ENCODE measurements around the gene TBCD.

The TBCD gene

DNA sequence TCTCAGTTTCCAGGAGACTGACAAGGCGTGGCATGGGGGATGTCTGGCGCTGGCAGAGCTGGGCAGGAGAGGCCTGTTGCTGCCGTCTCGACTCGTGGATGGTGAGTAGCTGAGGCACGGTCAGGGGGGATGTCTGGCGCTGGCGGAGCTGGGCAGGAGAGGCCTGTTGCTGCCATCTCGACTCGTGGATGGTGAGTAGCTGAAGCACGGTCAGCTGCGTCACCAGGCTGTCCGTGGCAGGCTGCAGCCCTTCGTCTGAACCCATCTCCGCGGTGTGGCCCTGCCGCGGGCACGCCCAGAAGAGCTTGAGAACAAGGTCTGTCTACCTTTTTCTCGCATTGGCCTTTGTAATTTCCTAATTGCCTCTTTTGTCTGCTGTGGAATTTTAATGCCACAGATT, 63.0 kb downstream of the TBCD start:
- no peak for FAIRE-seq
- TF ChIP-seq, protein P1, sequence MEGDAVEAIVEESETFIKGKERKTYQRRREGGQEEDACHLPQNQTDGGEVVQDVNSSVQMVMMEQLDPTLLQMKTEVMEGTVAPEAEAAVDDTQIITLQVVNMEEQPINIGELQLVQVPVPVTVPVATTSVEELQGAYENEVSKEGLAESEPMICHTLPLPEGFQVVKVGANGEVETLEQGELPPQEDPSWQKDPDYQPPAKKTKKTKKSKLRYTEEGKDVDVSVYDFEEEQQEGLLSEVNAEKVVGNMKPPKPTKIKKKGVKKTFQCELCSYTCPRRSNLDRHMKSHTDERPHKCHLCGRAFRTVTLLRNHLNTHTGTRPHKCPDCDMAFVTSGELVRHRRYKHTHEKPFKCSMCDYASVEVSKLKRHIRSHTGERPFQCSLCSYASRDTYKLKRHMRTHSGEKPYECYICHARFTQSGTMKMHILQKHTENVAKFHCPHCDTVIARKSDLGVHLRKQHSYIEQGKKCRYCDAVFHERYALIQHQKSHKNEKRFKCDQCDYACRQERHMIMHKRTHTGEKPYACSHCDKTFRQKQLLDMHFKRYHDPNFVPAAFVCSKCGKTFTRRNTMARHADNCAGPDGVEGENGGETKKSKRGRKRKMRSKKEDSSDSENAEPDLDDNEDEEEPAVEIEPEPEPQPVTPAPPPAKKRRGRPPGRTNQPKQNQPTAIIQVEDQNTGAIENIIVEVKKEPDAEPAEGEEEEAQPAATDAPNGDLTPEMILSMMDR (IDR thresholded peaks at IDR 0.05; ENCODE audit: insufficient read depth, missing control alignments), result no peak
- DNase-seq (ENCODE audit: insufficient read length, low spot score), result no peak

DNA sequence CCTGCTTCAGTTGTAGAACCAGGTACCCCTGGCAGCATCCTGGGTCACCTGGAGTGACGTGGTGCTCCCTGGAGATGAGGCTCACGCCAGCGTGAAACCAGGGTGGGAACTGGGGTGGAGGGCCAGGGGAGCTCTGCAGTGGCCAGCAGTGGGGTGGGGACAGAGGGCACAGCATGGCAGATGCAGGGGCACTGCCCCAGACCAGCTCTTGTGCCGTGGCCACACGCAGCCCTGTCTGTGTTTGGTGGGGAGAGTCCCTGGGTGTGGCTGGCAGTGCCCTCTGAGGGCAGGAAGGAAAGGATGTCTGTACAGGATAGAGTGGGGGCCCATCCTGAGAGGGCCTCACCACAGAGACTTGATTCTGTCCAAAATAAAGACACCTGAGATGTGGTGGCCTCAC, 63.5 kb downstream of the TBCD start:
- TF ChIP-seq, protein P1 (IDR thresholded peaks at IDR 0.05; ENCODE audit: insufficient read depth, missing control alignments), result no peak
- no peak for FAIRE-seq
- no peak for DNase-seq (ENCODE audit: insufficient read length, low spot score)

DNA sequence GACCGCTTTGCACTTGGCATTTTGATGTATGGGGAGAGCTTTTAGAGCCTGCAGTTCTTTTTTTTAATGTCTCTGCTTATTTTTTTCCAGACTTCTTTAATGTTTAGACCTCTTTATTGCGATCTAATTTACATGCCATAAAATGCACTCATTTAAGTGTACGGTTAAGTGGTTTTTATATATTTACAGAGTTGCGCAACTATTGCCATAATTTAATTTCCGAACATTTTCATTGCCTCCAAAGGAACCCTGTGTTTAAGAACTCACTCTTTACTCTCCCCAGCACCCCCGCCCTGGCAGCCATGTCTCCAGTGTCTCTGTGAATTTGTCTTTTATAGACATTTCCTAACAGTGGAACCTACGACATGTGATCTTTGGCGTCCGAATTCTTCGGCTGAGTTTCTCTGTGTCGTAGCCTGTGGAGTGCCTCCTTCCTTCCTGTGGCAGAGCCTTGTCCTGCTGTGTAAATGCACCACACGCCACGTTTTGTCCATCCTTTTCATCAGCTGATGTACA, 64.0 kb downstream of the TBCD start:
- DNase-seq (ENCODE audit: insufficient read length, low spot score), result no peak
- FAIRE-seq, result no peak
- TF ChIP-seq, protein P1 (IDR thresholded peaks at IDR 0.05; ENCODE audit: insufficient read depth, missing control alignments), result no peak

DNA sequence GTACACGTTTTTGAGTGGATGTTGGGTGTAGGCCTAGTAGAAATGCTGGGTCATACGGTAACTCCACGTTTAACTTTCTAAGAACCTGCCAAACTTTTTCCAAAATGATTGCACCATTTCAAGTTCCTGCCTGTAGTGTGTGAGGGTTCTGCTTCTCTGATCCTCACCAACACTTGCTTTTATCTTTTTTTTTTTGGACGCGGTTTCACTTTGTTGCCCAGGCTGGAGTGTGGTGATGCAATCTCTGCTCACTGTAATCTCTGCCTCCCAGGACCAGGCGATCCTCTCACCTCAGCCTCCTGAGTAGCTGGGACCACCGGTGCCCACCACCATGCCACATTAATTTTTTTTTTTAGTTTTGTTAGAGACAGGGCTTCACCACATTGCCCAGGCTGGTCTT, 64.5 kb downstream of the TBCD start:
- TF ChIP-seq, protein P1 (IDR thresholded peaks at IDR 0.05; ENCODE audit: insufficient read depth, missing control alignments), result no peak
- FAIRE-seq (no peak), DNase-seq (ENCODE audit: insufficient read length, low spot score) (no peak)

DNA sequence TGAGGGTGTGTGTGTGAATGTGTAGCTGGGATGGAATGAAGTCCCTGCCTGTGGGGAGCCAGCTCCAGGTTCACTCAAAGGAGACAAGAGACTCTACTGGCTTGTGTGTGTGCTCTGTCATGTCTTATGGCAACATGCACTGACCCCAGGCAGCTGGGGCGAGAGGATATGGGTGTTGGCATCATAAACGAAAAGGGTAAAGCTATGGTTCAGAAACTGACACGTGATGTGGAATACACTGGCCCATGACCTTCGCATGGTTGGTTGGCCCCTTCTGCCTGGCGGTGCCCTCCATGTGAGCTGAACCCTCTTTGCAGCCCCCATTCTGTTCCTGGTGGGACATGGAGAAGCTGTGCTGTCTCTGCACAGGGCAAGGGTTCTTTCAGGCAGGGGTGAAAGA, 66.1 kb downstream of the TBCD start:
- FAIRE-seq, result no peak
- no peak for DNase-seq (ENCODE audit: insufficient read length, low spot score)
- TF ChIP-seq, protein P1 (IDR thresholded peaks at IDR 0.05; ENCODE audit: insufficient read depth, missing control alignments), result no peak

DNA sequence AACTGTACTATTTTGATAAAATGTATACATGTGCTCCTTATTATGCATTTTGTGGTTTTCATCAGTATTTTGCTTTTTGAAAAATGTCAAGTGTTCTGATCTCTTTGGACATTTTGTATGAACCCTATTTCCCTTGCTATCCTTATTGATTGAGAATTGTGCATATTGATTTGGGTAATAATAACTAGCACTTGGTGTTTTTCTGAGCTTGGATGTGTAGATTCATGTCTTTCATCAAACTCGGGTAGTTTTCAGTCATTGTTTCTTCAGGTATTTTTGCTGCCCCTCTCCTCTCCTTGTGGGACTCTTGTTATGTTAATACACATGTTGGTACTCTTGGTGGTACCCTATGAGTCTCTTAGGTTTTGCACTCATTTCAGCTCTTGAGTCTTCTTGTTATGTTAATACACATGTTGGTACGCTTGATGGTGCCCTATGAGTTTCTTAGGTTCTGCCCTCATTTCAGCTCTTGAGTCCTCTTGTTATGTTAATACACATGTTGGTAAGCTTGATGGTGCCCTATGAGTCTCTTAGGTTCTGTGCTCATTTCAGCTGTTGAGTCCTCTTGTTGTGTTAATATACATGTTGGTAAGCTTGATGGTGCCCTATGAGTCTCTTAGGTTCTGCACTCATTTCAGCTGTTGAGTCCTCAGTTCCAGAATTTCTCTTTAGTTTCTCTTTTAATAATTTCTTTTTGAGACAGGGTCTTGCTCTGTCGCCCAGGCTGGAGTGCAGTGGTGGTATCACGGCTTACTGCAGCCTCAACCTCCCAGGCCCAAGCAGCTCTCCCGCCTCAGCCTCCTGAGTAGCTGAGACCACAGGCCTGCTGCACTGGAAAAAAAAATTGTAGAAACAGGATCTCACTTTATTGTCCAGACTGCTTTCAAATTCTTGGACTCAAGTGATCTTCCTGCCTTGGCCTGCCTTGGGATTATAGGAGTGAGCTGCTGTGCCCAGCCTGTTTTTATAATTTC, 68.7 kb downstream of the TBCD start:
- DNase-seq (ENCODE audit: insufficient read length, low spot score), result no peak
- no peak for FAIRE-seq
- TF ChIP-seq, protein P1 (IDR thresholded peaks at IDR 0.05; ENCODE audit: insufficient read depth, missing control alignments), result no peak

DNA sequence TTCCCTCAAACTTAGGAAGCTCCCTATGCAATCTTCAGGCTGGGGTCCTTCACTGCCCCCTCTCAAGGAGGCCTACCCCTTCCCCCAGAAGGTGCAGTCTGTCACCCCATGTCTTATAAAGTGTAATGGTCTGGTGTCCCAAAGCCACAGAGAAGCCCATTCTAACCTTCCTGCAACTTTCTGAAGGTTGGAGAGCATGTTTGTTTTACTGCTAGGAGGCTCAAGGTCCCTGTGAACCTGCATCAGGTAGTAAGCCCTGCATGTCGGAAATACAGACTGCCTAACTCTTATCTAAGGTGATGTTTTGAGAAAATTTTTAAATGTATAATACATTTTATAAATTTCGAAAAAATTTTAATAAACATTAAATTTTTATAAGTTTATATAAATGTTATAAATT, 69.7 kb downstream of the TBCD start:
- FAIRE-seq, result no peak
- TF ChIP-seq, protein P1 (IDR thresholded peaks at IDR 0.05; ENCODE audit: insufficient read depth, missing control alignments), result no peak
- DNase-seq (ENCODE audit: insufficient read length, low spot score), result no peak

All from D721Med (cell line).